Endothelial cell (in vitro differentiated cells): ENCODE results near the gene CDC42SE2. TPM values are rescaled to one million over a fixed set of nuclear protein-coding genes. Genes with fewer than 3 reads are reported as not detected.
"Not testable (repeated sequence)": the region's sequence is repeated elsewhere in the genome, so short reads cannot be mapped to it uniquely, and the experiment has no call there.

ENCODE experiments used
- DNase-seq: peaks from one replicate; pipeline ENCODE4 v3.0.0; 2021; ENCODE audit warnings: low spot score
- H3K27ac Mint-ChIP-seq: one replicate; pipeline ENCODE4 v1.8.0; 2021; ENCODE audit warnings: mixed read lengths, inconsistent platforms; ENCODE audit not compliant: unreplicated experiment
- H3K27me3 Mint-ChIP-seq: one replicate; pipeline ENCODE4 v1.8.0; 2021; ENCODE audit warnings: mild to moderate bottlenecking, moderate library complexity, mixed read lengths, inconsistent platforms; ENCODE audit not compliant: unreplicated experiment
- H3K36me3 Mint-ChIP-seq: one replicate; pipeline ENCODE4 v1.8.0; 2021; ENCODE audit warnings: mild to moderate bottlenecking, low read depth, mixed read lengths, inconsistent platforms; ENCODE audit not compliant: unreplicated experiment
- H3K4me1 Mint-ChIP-seq: one replicate; pipeline ENCODE4 v1.8.0; 2021; ENCODE audit warnings: mild to moderate bottlenecking, mixed read lengths, inconsistent platforms; ENCODE audit not compliant: unreplicated experiment
- H3K4me3 Mint-ChIP-seq: one replicate; pipeline ENCODE4 v1.8.0; 2021; ENCODE audit warnings: mild to moderate bottlenecking, mixed read lengths, inconsistent platforms; ENCODE audit not compliant: unreplicated experiment
- H3K9me3 Mint-ChIP-seq: one replicate; pipeline ENCODE4 v1.8.0; 2021; ENCODE audit warnings: mixed read lengths, inconsistent platforms; ENCODE audit not compliant: unreplicated experiment
- total RNA-seq: library from RNA; stranded (reverse); fragmentation: NEBNext Ultra II Directional; extraction: Animal tissue kit (Norgen Biotek cat#: 25700); gene quantifications from one replicate; pipeline ENCODE4 v1.2.1, GENCODE V29; 2021; ENCODE audit not compliant: unreplicated experiment
- TF ChIP-seq, protein P1 (sequence below): fragments of 200-600 bp; sonication (generic); IDR thresholded peaks from one replicate; pipeline ENCODE4 v1.5.0; 2021; ENCODE audit warnings: antibody characterized with exemption; ENCODE audit not compliant: unreplicated experiment

Gene CDC42SE2
- total RNA-seq, 1 donor from 2014 or later, result 22.2 TPM

DNA sequence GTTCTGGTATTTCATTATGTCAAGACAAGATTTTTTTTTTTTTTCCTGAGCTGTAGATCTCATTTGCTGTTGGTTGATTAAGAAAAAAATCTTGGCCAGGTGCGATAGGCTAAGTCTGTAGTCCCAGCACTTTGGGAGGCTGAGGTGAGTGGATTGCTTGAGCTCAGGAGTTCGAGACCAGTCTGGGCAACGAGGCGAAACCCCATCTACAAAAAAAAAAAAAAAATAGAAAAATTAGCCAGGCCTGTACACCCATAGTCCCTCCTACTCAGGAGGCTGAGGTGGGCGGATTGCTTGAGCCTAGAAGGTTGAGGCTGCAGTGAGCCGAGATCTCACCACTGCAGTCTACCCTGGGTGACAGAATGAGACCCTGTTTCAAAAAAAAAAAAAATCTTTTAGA lies 12.2 kb downstream of the CDC42SE2 start:
- Mint-ChIP-seq H3K27ac (no peak overlapping the region), H3K4me3 (no peak overlapping the region), H3K9me3 (no peaks in the 10 kb centered on the region), H3K27me3 (peaks cover 3% of the 10 kb centered on the region), H3K4me1 (peaks cover 3% of the 10 kb centered on the region), H3K36me3 (no peaks in the 10 kb centered on the region)
- DNase-seq, result no peak
- TF ChIP-seq, protein P1, sequence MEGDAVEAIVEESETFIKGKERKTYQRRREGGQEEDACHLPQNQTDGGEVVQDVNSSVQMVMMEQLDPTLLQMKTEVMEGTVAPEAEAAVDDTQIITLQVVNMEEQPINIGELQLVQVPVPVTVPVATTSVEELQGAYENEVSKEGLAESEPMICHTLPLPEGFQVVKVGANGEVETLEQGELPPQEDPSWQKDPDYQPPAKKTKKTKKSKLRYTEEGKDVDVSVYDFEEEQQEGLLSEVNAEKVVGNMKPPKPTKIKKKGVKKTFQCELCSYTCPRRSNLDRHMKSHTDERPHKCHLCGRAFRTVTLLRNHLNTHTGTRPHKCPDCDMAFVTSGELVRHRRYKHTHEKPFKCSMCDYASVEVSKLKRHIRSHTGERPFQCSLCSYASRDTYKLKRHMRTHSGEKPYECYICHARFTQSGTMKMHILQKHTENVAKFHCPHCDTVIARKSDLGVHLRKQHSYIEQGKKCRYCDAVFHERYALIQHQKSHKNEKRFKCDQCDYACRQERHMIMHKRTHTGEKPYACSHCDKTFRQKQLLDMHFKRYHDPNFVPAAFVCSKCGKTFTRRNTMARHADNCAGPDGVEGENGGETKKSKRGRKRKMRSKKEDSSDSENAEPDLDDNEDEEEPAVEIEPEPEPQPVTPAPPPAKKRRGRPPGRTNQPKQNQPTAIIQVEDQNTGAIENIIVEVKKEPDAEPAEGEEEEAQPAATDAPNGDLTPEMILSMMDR, result no peak

GRCh38 chr5:131277447-131277846 lies 13.6 kb downstream of the CDC42SE2 start:
- H3K4me1 Mint-ChIP-seq, result peaks cover 6% of the 10 kb centered on the region
- no peak overlapping the region for H3K27ac Mint-ChIP-seq
- TF ChIP-seq, protein P1, result no peak

GRCh38 chr5:131277875-131278740 lies 14.3 kb downstream of the CDC42SE2 start:
- no peak overlapping the region for H3K27ac Mint-ChIP-seq
- H3K27me3 Mint-ChIP-seq, result peaks cover 3% of the 10 kb centered on the region
- peaks cover 6% of the 10 kb centered on the region for H3K4me1 Mint-ChIP-seq
- no peak for DNase-seq
- H3K9me3 Mint-ChIP-seq, result no peaks in the 10 kb centered on the region
- H3K36me3 Mint-ChIP-seq, result no peaks in the 10 kb centered on the region
- TF ChIP-seq, protein P1, result no peak
- H3K4me3 Mint-ChIP-seq, result no peak overlapping the region

More at GRCh38 chr5:131277447-131277846, 13.6 kb downstream of the CDC42SE2 start:
- Mint-ChIP-seq H3K9me3 (no peaks in the 10 kb centered on the region), H3K4me3 (no peak overlapping the region), H3K27me3 (peaks cover 3% of the 10 kb centered on the region), H3K36me3 (no peaks in the 10 kb centered on the region)
- DNase-seq, result no peak

DNA sequence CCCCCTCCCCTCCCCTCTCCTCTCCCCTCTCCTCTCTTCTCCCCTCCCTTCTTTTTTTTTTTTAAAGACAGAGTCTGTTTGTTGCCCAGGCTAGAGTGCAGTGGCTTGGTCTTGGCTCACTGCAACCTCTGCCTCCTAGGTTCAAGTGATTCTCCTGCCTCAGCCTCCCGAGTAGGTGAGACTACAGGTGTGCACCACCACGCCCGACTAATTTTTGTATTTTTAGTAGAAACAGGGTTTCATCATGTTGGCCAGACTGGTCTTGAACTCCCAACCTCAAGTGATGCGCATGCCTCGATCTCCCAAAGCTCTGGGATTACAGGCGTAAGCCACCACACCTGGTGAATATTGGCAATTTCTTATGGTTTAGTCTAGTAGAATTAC lies 14.9 kb downstream of the CDC42SE2 start:
- H3K27me3 Mint-ChIP-seq, result not testable (repeated sequence)

GRCh38 chr5:131279204-131279603 lies 15.4 kb downstream of the CDC42SE2 start:
- TF ChIP-seq, protein P1, result no peak

More for the DNA sequence above, 14.9 kb downstream of the CDC42SE2 start:
- H3K27ac Mint-ChIP-seq, H3K9me3 Mint-ChIP-seq, H3K4me3 Mint-ChIP-seq, DNase-seq, H3K4me1 Mint-ChIP-seq, H3K36me3 Mint-ChIP-seq: not testable (repeated sequence)

More at GRCh38 chr5:131279204-131279603, 15.4 kb downstream of the CDC42SE2 start:
- no peaks in the 10 kb centered on the region for H3K36me3 Mint-ChIP-seq
- H3K27me3 Mint-ChIP-seq, result peaks cover 3% of the 10 kb centered on the region
- no peak overlapping the region for H3K4me3 Mint-ChIP-seq
- no peak for DNase-seq
- H3K4me1 Mint-ChIP-seq, result peaks cover 6% of the 10 kb centered on the region
- no peak overlapping the region for H3K27ac Mint-ChIP-seq
- no peaks in the 10 kb centered on the region for H3K9me3 Mint-ChIP-seq
